HEK293 (cell line): Measurements from ENCODE around the gene PPP1R1B.
A peak's percentile ranks its signal among the peaks of the same experiment; 100 is the strongest.

Experiments used
- ATF2 ChIP-seq: fragments of 450-650 bp; formaldehyde crosslinking; IDR thresholded peaks from 2 replicates; pipeline ENCODE4 v1.5.1; 2016; ENCODE audit warnings: missing biosample characterization, missing genetic modification characterization, low read depth
- BCL11B ChIP-seq: fragments of 450-650 bp; formaldehyde crosslinking; IDR thresholded peaks from 2 replicates; pipeline ENCODE4 v1.5.1; 2016; ENCODE audit warnings: low read depth, missing biosample characterization, missing genetic modification characterization
- EGR2 ChIP-seq: fragments of 450-650 bp; formaldehyde crosslinking; IDR thresholded peaks from 2 replicates; pipeline ENCODE4 v1.5.1; 2016; ENCODE audit warnings: low read depth, missing biosample characterization, missing genetic modification characterization
- GLI2 ChIP-seq: fragments of 450-650 bp; formaldehyde crosslinking; IDR thresholded peaks from 2 replicates; pipeline ENCODE4; 2017; ENCODE audit warnings: missing biosample characterization, missing genetic modification characterization, low read depth, borderline replicate concordance
- KLF1 ChIP-seq: fragments of 450-650 bp; formaldehyde crosslinking; IDR thresholded peaks from 2 replicates; pipeline ENCODE4 v1.5.1; 2016; ENCODE audit warnings: missing biosample characterization, missing genetic modification characterization
- KLF10 ChIP-seq: fragments of 450-650 bp; IDR thresholded peaks from 2 replicates; pipeline ENCODE4 v1.5.1; 2018; ENCODE audit warnings: missing biosample characterization, mild to moderate bottlenecking, missing genetic modification characterization
- MYNN ChIP-seq: fragments of 450-650 bp; formaldehyde crosslinking; IDR thresholded peaks from 2 replicates; pipeline ENCODE4 v1.5.1; 2016; ENCODE audit warnings: missing biosample characterization, missing genetic modification characterization, borderline replicate concordance
- SP2 ChIP-seq: fragments of 450-650 bp; formaldehyde crosslinking; IDR thresholded peaks from 2 replicates; pipeline ENCODE4 v1.5.1; 2016; ENCODE audit warnings: missing biosample characterization, missing genetic modification characterization
- YY1 ChIP-seq: fragments of 450-650 bp; formaldehyde crosslinking; IDR thresholded peaks from 2 replicates; pipeline ENCODE4 v1.5.1; 2018; ENCODE audit warnings: missing biosample characterization, missing genetic modification characterization
- ZBTB10 ChIP-seq: fragments of 450-650 bp; formaldehyde crosslinking; IDR thresholded peaks from 2 replicates; pipeline ENCODE4 v1.5.1; 2016; ENCODE audit warnings: missing biosample characterization, missing genetic modification characterization
- ZBTB20 ChIP-seq: fragments of 450-650 bp; formaldehyde crosslinking; IDR thresholded peaks from 2 replicates; pipeline ENCODE4 v1.5.1; 2016; ENCODE audit warnings: missing biosample characterization, missing genetic modification characterization
- ZEB2 ChIP-seq: fragments of 450-650 bp; formaldehyde crosslinking; IDR thresholded peaks from 2 replicates; pipeline ENCODE4 v1.5.1; 2016; ENCODE audit warnings: missing biosample characterization, missing genetic modification characterization
- ZFP3 ChIP-seq: fragments of 450-650 bp; formaldehyde crosslinking; IDR thresholded peaks from 2 replicates; pipeline ENCODE4 v1.5.1; 2016; ENCODE audit warnings: low read depth, missing biosample characterization, missing genetic modification characterization
- ZNF112 ChIP-seq: fragments of 450-650 bp; formaldehyde crosslinking; IDR thresholded peaks from 2 replicates; pipeline ENCODE4 v1.5.0; 2017; ENCODE audit warnings: missing biosample characterization, missing genetic modification characterization
- ZNF16 ChIP-seq: fragments of 450-650 bp; formaldehyde crosslinking; IDR thresholded peaks from 2 replicates; pipeline ENCODE4 v1.5.1; 2016; ENCODE audit warnings: low read depth, missing biosample characterization, missing genetic modification characterization
- ZNF398 ChIP-seq: fragments of 450-650 bp; formaldehyde crosslinking; IDR thresholded peaks from 2 replicates; pipeline ENCODE4 v1.5.1; 2017; ENCODE audit warnings: missing biosample characterization, missing genetic modification characterization
- ZNF518A ChIP-seq: fragments of 450-650 bp; formaldehyde crosslinking; conservative IDR thresholded peaks from 2 replicates; pipeline ENCODE4 v1.5.1; 2016; ENCODE audit warnings: low read depth, missing biosample characterization, missing genetic modification characterization
- ZNF530 ChIP-seq: fragments of 450-650 bp; formaldehyde crosslinking; IDR thresholded peaks from 2 replicates; pipeline ENCODE4 v1.5.1; 2016; ENCODE audit warnings: low read depth, missing biosample characterization, missing genetic modification characterization
- ZNF580 ChIP-seq: fragments of 450-650 bp; formaldehyde crosslinking; IDR thresholded peaks from 2 replicates; pipeline ENCODE4 v1.5.1; 2016; ENCODE audit warnings: missing biosample characterization, missing genetic modification characterization
- ZNF585B ChIP-seq: fragments of 450-650 bp; formaldehyde crosslinking; IDR thresholded peaks from 2 replicates; pipeline ENCODE4 v1.5.1; 2016; ENCODE audit warnings: missing biosample characterization, missing genetic modification characterization
- ZNF639 ChIP-seq: fragments of 450-650 bp; formaldehyde crosslinking; IDR thresholded peaks from 2 replicates; pipeline ENCODE4 v1.5.1; 2016; ENCODE audit warnings: missing biosample characterization, missing genetic modification characterization
- ZNF670 ChIP-seq: fragments of 450-650 bp; formaldehyde crosslinking; IDR thresholded peaks from 2 replicates; pipeline ENCODE4 v1.5.1; 2016; ENCODE audit warnings: missing biosample characterization, missing genetic modification characterization, low read depth
- ZSCAN30 ChIP-seq: fragments of 450-650 bp; IDR thresholded peaks from 2 replicates; pipeline ENCODE4 v1.5.1; 2018; ENCODE audit warnings: missing biosample characterization, mild to moderate bottlenecking, missing genetic modification characterization, moderate library complexity

PPP1R1B gene

GRCh38 chr17:39667945-39668924 is 41.5 kb downstream of the PPP1R1B start, which contains the start of gene PNMT (continued):
- TF ChIP-seq MYNN (no peak), ZNF112 (tag by site-specific recombination) (no peak), KLF1 (tag by site-specific recombination) (peak; percentile 98), ZNF670 (no peak), ZNF580 (tag by site-specific recombination) (peak; percentile 47; the same call in 1 of the 2 replicates), ZEB2 (tag by site-specific recombination) (peak; percentile 86), KLF10 (tag by site-specific recombination) (0 out of 2 replicates have a peak, but pooled peaks have one; percentile 48), ATF2 (tag by site-specific recombination) (no peak), ZNF585B (tag by site-specific recombination) (no peak), SP2 (tag by site-specific recombination) (peak; percentile 34; the same call in 1 of the 2 replicates), GLI2 (tag by site-specific recombination) (no peak), ZNF639 (no peak), EGR2 (tag by site-specific recombination) (peak; percentile 72), ZNF16 (tag by site-specific recombination) (no peak), YY1 (peak; percentile 67; the same call in 1 of the 2 replicates), BCL11B (tag by site-specific recombination) (peak; percentile 65; the same call in 1 of the 2 replicates), ZNF518A (tag by site-specific recombination) (no peak), ZBTB20 (tag by site-specific recombination) (peak; percentile 92), ZNF530 (tag by site-specific recombination) (no peak), ZBTB10 (tag by site-specific recombination) (no peak), ZNF398 (tag by site-specific recombination) (peak; percentile 68), ZSCAN30 (peak; percentile 92), ZFP3 (tag by site-specific recombination) (no peak)
